A673 (cell line): ENCODE data around the gene SPATA13. TPM values are rescaled to one million over a fixed set of nuclear protein-coding genes. Genes with fewer than 3 reads are reported as not detected.

Experiments
- BruUV-seq: library from RNA; stranded (reverse); fragments of 400-500 nt; replicated peaks from 2 replicates; lab custom pipeline; 2021; lab: Mats Ljungman, UMichigan
- CTCF ChIA-PET: fragments of 300-600 bp; sonication (Branson Sonifier 250); formaldehyde crosslinking; loops from one replicate; lab custom pipeline; 2022; ENCODE audit warnings: antibody characterized with exemption; lab: Charles Lee
- POLR2A ChIA-PET: fragments of 300-600 bp; sonication (Branson Sonifier 250); formaldehyde crosslinking; loops from one replicate; lab custom pipeline; 2022; ENCODE audit warnings: antibody characterized with exemption; ENCODE audit not compliant: low non-redundant PET; lab: Charles Lee
- DNase-seq: peaks from one replicate; pipeline ENCODE4 v3.0.0-alpha.2; 2015; ENCODE audit warnings: low spot score
- H3K27ac ChIP-seq: fragments of 200-600 bp; sonication (generic); 2 replicates; pipeline ENCODE4 v1.5.1; 2016; ENCODE audit warnings: mixed run types, low read depth, mild to moderate bottlenecking, mixed read lengths, antibody characterized with exemption, low read length; ENCODE audit not compliant: poor library complexity, severe bottlenecking
- H3K27me3 ChIP-seq: fragments of 200-600 bp; sonication (generic); replicated peaks from 2 replicates; pipeline ENCODE4 v1.6.1; 2017; ENCODE audit warnings: mixed run types, low read depth, mild to moderate bottlenecking, mixed read lengths, antibody characterized with exemption, low read length; ENCODE audit not compliant: insufficient read depth, poor library complexity
- H3K36me3 ChIP-seq: fragments of 200-600 bp; sonication (generic); 2 replicates; pipeline ENCODE4 v1.6.1; 2016; ENCODE audit warnings: mixed run types, mild to moderate bottlenecking, mixed read lengths, antibody characterized with exemption, low read length; ENCODE audit not compliant: insufficient read depth, poor library complexity, severe bottlenecking
- H3K4me1 ChIP-seq: fragments of 200-600 bp; sonication (generic); 2 replicates; pipeline ENCODE4 v1.6.1; 2017; ENCODE audit warnings: mixed run types, mild to moderate bottlenecking, mixed read lengths, antibody characterized with exemption, low read length; ENCODE audit not compliant: insufficient read depth, poor library complexity, severe bottlenecking
- H3K4me3 ChIP-seq: fragments of 200-600 bp; sonication (generic); 2 replicates; pipeline ENCODE4 v1.5.1; 2016; ENCODE audit warnings: low read depth, mixed run types, mild to moderate bottlenecking, mixed read lengths, low read length; ENCODE audit not compliant: poor library complexity, severe bottlenecking
- H3K9me3 ChIP-seq: fragments of 200-600 bp; sonication (generic); 2 replicates; pipeline ENCODE4 v1.6.1; 2016; ENCODE audit warnings: mixed run types, low read depth, mild to moderate bottlenecking, mixed read lengths, antibody characterized with exemption, low read length; ENCODE audit not compliant: poor library complexity, severe bottlenecking
- CTCF ChIP-seq: fragments of 300-800, 200-600 bp; sonication (generic); conservative IDR thresholded peaks from 2 replicates; pipeline ENCODE4 v1.5.1; 2017; ENCODE audit warnings: low read depth, mild to moderate bottlenecking, antibody characterized with exemption, low read length, moderate library complexity, mixed read lengths
- EZH2 ChIP-seq: fragments of 200-600 bp; sonication (generic); IDR thresholded peaks from 2 replicates; pipeline ENCODE4 v1.6.1; 2017; ENCODE audit warnings: borderline replicate concordance, low read depth, mild to moderate bottlenecking, mixed read lengths, antibody characterized with exemption, low read length; ENCODE audit not compliant: poor library complexity, severe bottlenecking
- intact Hi-C: fragments of 100-400 bp; cut with micrococcal nuclease; formaldehyde crosslinking; loops from one replicate; pipeline ENCODE4 v1.10.0; 2022; ENCODE audit not compliant: unreplicated experiment
- total RNA-seq: library from RNA; stranded (reverse); gene quantifications from 2 replicates; pipeline ENCODE4 v1.2.3, GENCODE V29; 2021

The SPATA13 gene
- total RNA-seq, 1 experiment from 2014 or later: 58.2 TPM

- BruUV-seq: no TSS peak
- ChIA-PET CTCF (no interaction called here), POLR2A (no interaction called here)
- no peak for TF ChIP-seq EZH2
- TF ChIP-seq CTCF: no peak
- no peak overlapping the region for H3K4me3 ChIP-seq
- H3K4me1 ChIP-seq: peaks cover 4% of the 10 kb centered on the region
- DNase-seq: peak; percentile 32
- H3K36me3 ChIP-seq: no peaks in the 10 kb centered on the region
- H3K27me3 ChIP-seq: no peaks in the 10 kb centered on the region
- no peak overlapping the region for H3K27ac ChIP-seq
- peaks cover 3% of the 10 kb centered on the region for H3K9me3 ChIP-seq
- intact Hi-C loops: no loop called here
Measured at GRCh38 chr13:24127116-24127631, 33.3 kb upstream of the SPATA13 start.

- CTCF ChIA-PET: no interaction called here
- Histone ChIP-seq H3K27me3 (no peaks in the 10 kb centered on the region), H3K4me3 (no peak overlapping the region), H3K27ac (no peak overlapping the region), H3K36me3 (no peaks in the 10 kb centered on the region), H3K9me3 (peaks cover 3% of the 10 kb centered on the region), H3K4me1 (peaks cover 4% of the 10 kb centered on the region)
- POLR2A ChIA-PET: no interaction called here
- intact Hi-C loops: no loop called here
- no TSS peak for BruUV-seq
- TF ChIP-seq CTCF (no peak), EZH2 (no peak)
- no peak for DNase-seq
Measured at GRCh38 chr13:24128112-24128511, 32.4 kb upstream of the SPATA13 start.

- no TSS peak for BruUV-seq
- intact Hi-C loops: no loop called here
- H3K27me3 ChIP-seq: no peaks in the 10 kb centered on the region
- peaks cover 3% of the 10 kb centered on the region for H3K9me3 ChIP-seq
- ChIA-PET POLR2A (no interaction called here), CTCF (no interaction called here)
- peaks cover 4% of the 10 kb centered on the region for H3K4me1 ChIP-seq
- TF ChIP-seq EZH2: no peak
- no peak for TF ChIP-seq CTCF
- no peak overlapping the region for H3K27ac ChIP-seq
- no peaks in the 10 kb centered on the region for H3K36me3 ChIP-seq
- H3K4me3 ChIP-seq: no peak overlapping the region
- no peak for DNase-seq
Measured at GRCh38 chr13:24128962-24129361, 31.6 kb upstream of the SPATA13 start.
